IMR-90 (cell line): ENCODE results near the gene PIP5K1B. TPM values are rescaled to one million over a fixed set of nuclear protein-coding genes. Genes with fewer than 3 reads are reported as not detected.

Experiments used
- ATAC-seq: fragments of 200-7000 bp; cut with Tn5 transposase; 2 replicates; pipeline ENCODE4 v1.9.1; 2020; ENCODE audit warnings: low read depth, mild to moderate bottlenecking, moderate library complexity
- BruUV-seq: library from RNA; stranded (reverse); fragments of 400-500 nt; replicated peaks from 2 replicates; lab custom pipeline; 2021; lab: Mats Ljungman, UMichigan
- CTCF ChIA-PET: fragments of 300-600 bp; formaldehyde crosslinking; extraction: SDS; loops from one replicate; lab custom pipeline; 2021; ENCODE audit warnings: antibody characterized with exemption; lab: Yijun Ruan, JAX
- POLR2A ChIA-PET: fragments of 300-600 bp; sonication (Branson Sonifier 250); formaldehyde crosslinking; loops from one replicate; lab custom pipeline; 2022; ENCODE audit warnings: antibody characterized with exemption; ENCODE audit not compliant: unreplicated experiment; lab: Charles Lee
- DNase-seq: peaks from one replicate; pipeline ENCODE4 v3.0.0; 2013
- H2AFZ ChIP-seq: replicated peaks from 2 replicates; pipeline ENCODE3; 2013; ENCODE audit warnings: low read length, mild to moderate bottlenecking; ENCODE audit not compliant: poor library complexity
- H2AK5ac ChIP-seq: 2 replicates; pipeline ENCODE4 v1.6.1; 2013; ENCODE audit warnings: low read depth, low read length, inconsistent platforms
- H2AK9ac ChIP-seq: replicated peaks from 2 replicates; pipeline ENCODE3; 2013; ENCODE audit warnings: mild to moderate bottlenecking, low read depth, low read length, moderate library complexity; ENCODE audit not compliant: poor library complexity
- H2BK120ac ChIP-seq: 2 replicates; pipeline ENCODE4 v1.6.1; 2013; ENCODE audit warnings: low read depth, low read length, inconsistent platforms
- H2BK15ac ChIP-seq: 3 replicates; pipeline ENCODE4 v1.6.1; 2013; ENCODE audit warnings: low read depth, low read length, inconsistent platforms
- H2BK20ac ChIP-seq: 2 replicates; pipeline ENCODE4 v1.6.1; 2013; ENCODE audit warnings: low read depth, mild to moderate bottlenecking, inconsistent platforms, low read length, moderate library complexity
- H2BK5ac ChIP-seq: 2 replicates; pipeline ENCODE4 v1.6.1; 2013; ENCODE audit warnings: mild to moderate bottlenecking, low read depth, low read length, inconsistent platforms; ENCODE audit not compliant: poor library complexity, severe bottlenecking
- H3K14ac ChIP-seq: replicated peaks from 2 replicates; pipeline ENCODE4 v1.6.1; 2013; ENCODE audit warnings: low read depth, low read length, inconsistent platforms
- H3K18ac ChIP-seq: 2 replicates; pipeline ENCODE4 v1.6.1; 2013; ENCODE audit warnings: low read depth, low read length, control low read depth
- H3K23ac ChIP-seq: 2 replicates; pipeline ENCODE4 v1.6.1; 2013; ENCODE audit warnings: low read depth, low read length, inconsistent platforms
- H3K27ac ChIP-seq: 2 replicates; pipeline ENCODE4 v1.5.1; 2013; ENCODE audit warnings: mild to moderate bottlenecking, control low read depth, low read length; ENCODE audit not compliant: insufficient read depth
- H3K27me3 ChIP-seq: 2 replicates; pipeline ENCODE4 v1.6.1; 2013; ENCODE audit warnings: low read length; ENCODE audit not compliant: control insufficient read depth, insufficient read depth
- H3K36me3 ChIP-seq: 2 replicates; pipeline ENCODE4 v1.6.1; 2013; ENCODE audit warnings: low read length, mixed read lengths; ENCODE audit not compliant: control insufficient read depth, insufficient read depth
- H3K4ac ChIP-seq: 2 replicates; pipeline ENCODE4 v1.6.1; 2013; ENCODE audit warnings: low read depth, low read length, inconsistent platforms
- H3K4me1 ChIP-seq: 2 replicates; pipeline ENCODE4 v1.6.1; 2013; ENCODE audit warnings: low read length, mixed read lengths; ENCODE audit not compliant: control insufficient read depth, insufficient read depth
- H3K4me2 ChIP-seq: 2 replicates; pipeline ENCODE4 v1.6.1; 2013; ENCODE audit warnings: low read depth, mild to moderate bottlenecking, control low read depth, low read length, moderate library complexity
- H3K4me3 ChIP-seq: 2 replicates; pipeline ENCODE4 v1.5.1; 2013; ENCODE audit warnings: low read depth, mild to moderate bottlenecking, control low read depth, low read length, moderate library complexity; ENCODE audit not compliant: insufficient read depth
- H3K56ac ChIP-seq: 2 replicates; pipeline ENCODE4 v1.6.1; 2013; ENCODE audit warnings: low read length, inconsistent platforms; ENCODE audit not compliant: insufficient read depth; ENCODE audit errors: extremely low read depth
- H3K79me1 ChIP-seq, 2 experiments: 2 replicates each; pipeline ENCODE4 v1.6.1; 2013; ENCODE audit warnings: low read length in 2 of 2, inconsistent platforms in 1 of 2, low read depth in 1 of 2
- H3K9ac ChIP-seq: 2 replicates; pipeline ENCODE4 v1.6.1; 2013; ENCODE audit warnings: low read depth, low read length, control low read depth
- H3K9me1 ChIP-seq: 2 replicates; pipeline ENCODE4 v1.6.1; 2013; ENCODE audit warnings: low read length, inconsistent platforms; ENCODE audit not compliant: insufficient read depth
- H3K9me3 ChIP-seq: 2 replicates; pipeline ENCODE4 v1.6.1; 2013; ENCODE audit warnings: low read length; ENCODE audit not compliant: control insufficient read depth, insufficient read depth
- H4K20me1 ChIP-seq: 2 replicates; pipeline ENCODE4 v1.6.1; 2013; ENCODE audit warnings: low read length, inconsistent platforms; ENCODE audit not compliant: insufficient read depth
- H4K5ac ChIP-seq: 2 replicates; pipeline ENCODE4 v1.6.1; 2013; ENCODE audit warnings: mild to moderate bottlenecking, low read depth, low read length, control low read depth
- H4K8ac ChIP-seq, 2 experiments: 2 replicates each; pipeline ENCODE4 v1.6.1; 2013; ENCODE audit warnings: low read depth in 2 of 2, low read length in 2 of 2, control low read depth in 1 of 2, inconsistent platforms in 1 of 2
- H4K91ac ChIP-seq: 2 replicates; pipeline ENCODE4 v1.6.1; 2013; ENCODE audit warnings: low read depth, low read length, inconsistent platforms; ENCODE audit not compliant: insufficient read depth
- BHLHE40 ChIP-seq: fragments of 150-350 bp; IDR thresholded peaks from 2 replicates; pipeline ENCODE4 v1.6.1; 2016; ENCODE audit warnings: mild to moderate bottlenecking, low read depth, low read length
- CEBPB ChIP-seq: IDR thresholded peaks from 2 replicates; pipeline ENCODE4 v1.6.1; 2012; ENCODE audit warnings: low read depth, low read length, improper control_type of control experiment
- CHD1 ChIP-seq: IDR thresholded peaks from 2 replicates; pipeline ENCODE4 v1.6.1; 2012; ENCODE audit warnings: low read depth, low read length, improper control_type of control experiment
- ELK1 ChIP-seq: fragments of 150-350 bp; IDR thresholded peaks from 2 replicates; pipeline ENCODE4 v1.6.1; 2016; ENCODE audit warnings: low read depth, mild to moderate bottlenecking, low read length, moderate library complexity, borderline replicate concordance
- FOS ChIP-seq: fragments of 150-350 bp; IDR thresholded peaks from 2 replicates; pipeline ENCODE4 v1.6.1; 2016; ENCODE audit warnings: low read depth, low read length
- MAFK ChIP-seq: IDR thresholded peaks from 2 replicates; pipeline ENCODE4 v1.6.1; 2012; ENCODE audit warnings: low read depth, low read length, improper control_type of control experiment
- MAZ ChIP-seq: IDR thresholded peaks from 2 replicates; pipeline ENCODE4 v1.6.1; 2012; ENCODE audit warnings: low read depth, mild to moderate bottlenecking, low read length, improper control_type of control experiment, moderate library complexity, borderline replicate concordance
- MXI1 ChIP-seq: IDR thresholded peaks from 2 replicates; pipeline ENCODE4 v1.6.1; 2012; ENCODE audit warnings: low read depth, mild to moderate bottlenecking, low read length, moderate library complexity, borderline replicate concordance
- NFE2L2 ChIP-seq: fragments of 150-350 bp; IDR thresholded peaks from 2 replicates; pipeline ENCODE4 v1.6.1; 2016; ENCODE audit warnings: low read depth, mild to moderate bottlenecking, low read length
- POLR2A ChIP-seq: IDR thresholded peaks from 2 replicates; pipeline ENCODE4 v1.6.1; 2012; ENCODE audit warnings: mild to moderate bottlenecking, low read depth, low read length
- RAD21 ChIP-seq: IDR thresholded peaks from 2 replicates; pipeline ENCODE4 v1.6.1; 2012; ENCODE audit warnings: low read length, improper control_type of control experiment
- RCOR1 ChIP-seq: IDR thresholded peaks from 2 replicates; pipeline ENCODE4 v1.6.1; 2012; ENCODE audit warnings: mild to moderate bottlenecking, low read length, improper control_type of control experiment; ENCODE audit not compliant: insufficient replicate concordance
- RFX5 ChIP-seq: IDR thresholded peaks from 2 replicates; pipeline ENCODE4 v1.8.0; 2012; ENCODE audit warnings: low read depth, mild to moderate bottlenecking, low read length, moderate library complexity
- SMC3 ChIP-seq: fragments of 150-350 bp; IDR thresholded peaks from 2 replicates; pipeline ENCODE4 v1.6.1; 2016; ENCODE audit warnings: low read depth, mild to moderate bottlenecking, antibody characterized with exemption, low read length, moderate library complexity
- USF2 ChIP-seq: fragments of 150-350 bp; IDR thresholded peaks from 2 replicates; pipeline ENCODE4 v1.6.1; 2017; ENCODE audit warnings: mild to moderate bottlenecking, antibody characterized with exemption, low read length, low read depth
- WGBS, 2 experiments: methylation state at CpG; one replicate each; pipeline versions ENCODE4 v1.1.5 to v1.1.7; 2013; ENCODE audit warnings: missing lambda C conversion rate in 2 of 2; ENCODE audit not compliant: insufficient read length in 1 of 2; ENCODE audit errors: extremely low coverage in 2 of 2; 5-methylcytosine and 5-hydroxymethylcytosine counted together
- dilution Hi-C: fragments of 300-500 bp; cut with HindIII; formaldehyde crosslinking; loops from one replicate; pipeline ENCODE4 v1.14.3; 2018; ENCODE audit warnings: low sequenced_read_pairs; ENCODE audit not compliant: unreplicated experiment
- in situ Hi-C: fragments of 300-500 bp; cut with MboI; formaldehyde crosslinking; loops from 3 replicates; pipeline ENCODE4 v1.14.3; 2019; ENCODE audit warnings: low sequenced_read_pairs, inconsistent platforms, mixed read lengths
- intact Hi-C: fragments of 100-400 bp; cut with micrococcal nuclease; formaldehyde crosslinking; loops from 2 replicates; pipeline ENCODE4 v1.10.0; 2022
- polyA plus RNA-seq, 3 experiments: library from polyadenylated mRNA; depleted of rRNA; stranded (reverse); fragments of >200 nt; gene quantifications; 2 replicates each; pipeline ENCODE4 v1.2.3, GENCODE V29; 2012; ENCODE audit warnings: low replicate concordance in 1 of 3
- total RNA-seq: library from RNA; depleted of rRNA; stranded (reverse); fragments of >200 nt; gene quantifications from 2 replicates; pipeline ENCODE4 v1.2.3, GENCODE V29; 2012
- TF ChIP-seq, protein P1 (sequence below): conservative IDR thresholded peaks from 2 replicates; pipeline ENCODE4 v1.5.1; 2012; ENCODE audit warnings: mild to moderate bottlenecking, low read depth, low read length, improper control_type of control experiment

Gene PIP5K1B
- total and polyA plus RNA-seq, 2 of the 4 experiments (the other 2 are of a cell fraction), result not detected

DNA sequence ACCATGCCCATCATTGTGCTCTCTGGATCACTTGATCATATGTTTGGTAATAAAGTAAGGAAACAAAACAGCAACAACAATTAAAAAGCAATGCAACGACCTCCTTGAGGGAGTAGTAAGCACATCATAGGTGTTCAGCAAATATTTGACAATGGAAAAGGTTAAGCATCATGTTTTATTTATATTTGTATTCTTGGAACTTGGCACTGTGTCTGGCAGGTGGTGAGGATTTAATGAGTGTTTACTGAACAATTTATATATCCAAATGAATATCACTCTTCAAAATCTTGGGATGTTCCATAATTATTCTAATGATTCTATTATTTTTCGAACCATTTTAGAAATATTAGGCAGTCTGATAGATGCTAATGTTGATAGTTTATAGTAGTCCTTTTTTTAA lies 6.2 kb downstream of the PIP5K1B start:
- dilution Hi-C loops, result no loop called here
- no peak overlapping the region for H2AK9ac ChIP-seq
- H3K79me1 ChIP-seq, result no peaks in the 10 kb centered on the region
- CTCF ChIA-PET, result no interaction called here
- no peak overlapping the region for H2BK20ac ChIP-seq
- H3K36me3 ChIP-seq, result no peaks in the 10 kb centered on the region
- no peak overlapping the region for H4K8ac ChIP-seq
- H3K4me1 ChIP-seq, result no peaks in the 10 kb centered on the region
- no peak for ATAC-seq
- H3K23ac ChIP-seq, result no peak overlapping the region
- peaks cover 12% of the 10 kb centered on the region for H3K27me3 ChIP-seq
- no peak overlapping the region for H2AFZ ChIP-seq
- no peak overlapping the region for H3K14ac ChIP-seq
- H2BK5ac ChIP-seq, result no peak overlapping the region
- H3K9me3 ChIP-seq, result no peaks in the 10 kb centered on the region
- POLR2A ChIA-PET, result no interaction called here
- H4K5ac ChIP-seq, result no peak overlapping the region
- no peak overlapping the region for H2BK15ac ChIP-seq
- BruUV-seq, result no TSS peak
- DNase-seq, result no peak
- in situ Hi-C loops, result no loop called here
- H3K27ac ChIP-seq, result no peak overlapping the region
- no peak overlapping the region for H3K56ac ChIP-seq
- no peak overlapping the region for H2AK5ac ChIP-seq
- no peak overlapping the region for H2BK120ac ChIP-seq
- TF ChIP-seq USF2 (no peak), MAZ (no peak), NFE2L2 (no peak), CEBPB (no peak), RFX5 (no peak), MXI1 (no peak), POLR2A (no peak), RCOR1 (no peak), ELK1 (no peak), RAD21 (no peak), MAFK (no peak), BHLHE40 (no peak), FOS (no peak), CHD1 (no peak), SMC3 (no peak)
- TF ChIP-seq, protein P1, sequence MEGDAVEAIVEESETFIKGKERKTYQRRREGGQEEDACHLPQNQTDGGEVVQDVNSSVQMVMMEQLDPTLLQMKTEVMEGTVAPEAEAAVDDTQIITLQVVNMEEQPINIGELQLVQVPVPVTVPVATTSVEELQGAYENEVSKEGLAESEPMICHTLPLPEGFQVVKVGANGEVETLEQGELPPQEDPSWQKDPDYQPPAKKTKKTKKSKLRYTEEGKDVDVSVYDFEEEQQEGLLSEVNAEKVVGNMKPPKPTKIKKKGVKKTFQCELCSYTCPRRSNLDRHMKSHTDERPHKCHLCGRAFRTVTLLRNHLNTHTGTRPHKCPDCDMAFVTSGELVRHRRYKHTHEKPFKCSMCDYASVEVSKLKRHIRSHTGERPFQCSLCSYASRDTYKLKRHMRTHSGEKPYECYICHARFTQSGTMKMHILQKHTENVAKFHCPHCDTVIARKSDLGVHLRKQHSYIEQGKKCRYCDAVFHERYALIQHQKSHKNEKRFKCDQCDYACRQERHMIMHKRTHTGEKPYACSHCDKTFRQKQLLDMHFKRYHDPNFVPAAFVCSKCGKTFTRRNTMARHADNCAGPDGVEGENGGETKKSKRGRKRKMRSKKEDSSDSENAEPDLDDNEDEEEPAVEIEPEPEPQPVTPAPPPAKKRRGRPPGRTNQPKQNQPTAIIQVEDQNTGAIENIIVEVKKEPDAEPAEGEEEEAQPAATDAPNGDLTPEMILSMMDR, result no peak
- H3K9me1 ChIP-seq, result no peaks in the 10 kb centered on the region
- no peaks in the 10 kb centered on the region for H4K20me1 ChIP-seq
- no CpG with 5 or more reads among the region's 2 CpGs for WGBS, 2 experiments
- intact Hi-C loops, result no loop called here
- no peak overlapping the region for H3K9ac ChIP-seq
- H3K4me3 ChIP-seq, result no peak overlapping the region
- H4K91ac ChIP-seq, result no peak overlapping the region
- H3K4ac ChIP-seq, result no peak overlapping the region
- H3K18ac ChIP-seq, result no peak overlapping the region
- H3K4me2 ChIP-seq, result no peak overlapping the region
